ENCODE data around the gene CR1.
A peak's percentile ranks its signal among the peaks of the same experiment; 100 is the strongest.
"Not testable (repeated sequence)": the region's sequence is repeated elsewhere in the genome, so short reads cannot be mapped to it uniquely, and the experiment has no call there.

CR1 gene

GRCh38 chr1:207672522-207673130 lies 176.7 kb downstream of the CR1 start:
- Histone ChIP-seq H3K36me3 (ENCODE audit: insufficient read depth, low read length) (no peaks in the 10 kb centered on the region), H3K9ac (ENCODE audit: low read depth, low read length) (no peak overlapping the region), H3K9me3 (ENCODE audit: insufficient read depth, low read length, severe bottlenecking) (no peaks in the 10 kb centered on the region), H3K4me1 (ENCODE audit: insufficient read depth, low read length) (no peaks in the 10 kb centered on the region), H3K79me2 (ENCODE audit: insufficient read depth, low read length) (no peaks in the 10 kb centered on the region), H3K4me2 (ENCODE audit: insufficient read depth, low read length) (no peak overlapping the region), H3K27me3 (ENCODE audit: insufficient read depth, low read length, poor library complexity) (peaks cover 8% of the 10 kb centered on the region), H2AFZ (ENCODE audit: low read depth, low read length) (no peak overlapping the region), H4K20me1 (ENCODE audit: insufficient read depth, low read length) (no peaks in the 10 kb centered on the region), H3K27ac (ENCODE audit: low read length) (no peak overlapping the region), H3K4me3 (ENCODE audit: low read depth in 1 of 2, low read length in 2 of 2) (no peak overlapping the region)
- DNase-seq = peak; percentile 10
- ATAC-seq (ENCODE audit: insufficient read depth, low read depth) = 0 out of 3 replicates have a peak, but pooled peaks have one; percentile 56
- TF ChIP-seq CTCF (IDR thresholded peaks at IDR 0.05; ENCODE audit: borderline replicate concordance, extremely low read depth, low read length, poor library complexity, severe bottlenecking) (peak; percentile 71), EZH2 (IDR thresholded peaks at IDR 0.05; ENCODE audit: borderline replicate concordance, low read depth, low read length, severe bottlenecking) (no peak)

- Histone ChIP-seq H3K36me3 (ENCODE audit: insufficient read depth, low read length) (no peaks in the 10 kb centered on the region), H3K4me2 (ENCODE audit: insufficient read depth, low read length) (no peak overlapping the region), H3K4me1 (ENCODE audit: insufficient read depth, low read length) (no peaks in the 10 kb centered on the region), H2AFZ (ENCODE audit: low read depth, low read length) (no peak overlapping the region), H3K4me3 (ENCODE audit: low read depth in 1 of 2, low read length in 2 of 2) (no peak overlapping the region), H3K9ac (ENCODE audit: low read depth, low read length) (no peak overlapping the region), H3K79me2 (ENCODE audit: insufficient read depth, low read length) (no peaks in the 10 kb centered on the region), H3K27ac (ENCODE audit: low read length) (no peak overlapping the region), H3K9me3 (ENCODE audit: insufficient read depth, low read length, severe bottlenecking) (no peaks in the 10 kb centered on the region), H3K27me3 (ENCODE audit: insufficient read depth, low read length, poor library complexity) (peaks cover 8% of the 10 kb centered on the region), H4K20me1 (ENCODE audit: insufficient read depth, low read length) (no peaks in the 10 kb centered on the region)
- ATAC-seq (ENCODE audit: insufficient read depth, low read depth) (no peak), DNase-seq (no peak)
- no peak for TF ChIP-seq CTCF (IDR thresholded peaks at IDR 0.05; ENCODE audit: borderline replicate concordance, extremely low read depth, low read length, poor library complexity, severe bottlenecking)
- no peak for TF ChIP-seq EZH2 (IDR thresholded peaks at IDR 0.05; ENCODE audit: borderline replicate concordance, low read depth, low read length, severe bottlenecking)
These were observed 177.4 kb downstream of the CR1 start for GRCh38 chr1:207673399-207673798.

GRCh38 chr1:207676153-207676552 lies 180.2 kb downstream of the CR1 start:
- Histone ChIP-seq H3K4me3 (ENCODE audit: low read depth in 1 of 2, low read length in 2 of 2) (no peak overlapping the region), H3K27me3 (ENCODE audit: insufficient read depth, low read length, poor library complexity) (peaks cover under 1% of the 10 kb centered on the region), H3K79me2 (ENCODE audit: insufficient read depth, low read length) (no peaks in the 10 kb centered on the region), H2AFZ (ENCODE audit: low read depth, low read length) (no peak overlapping the region), H4K20me1 (ENCODE audit: insufficient read depth, low read length) (no peaks in the 10 kb centered on the region), H3K9ac (ENCODE audit: low read depth, low read length) (no peak overlapping the region), H3K4me2 (ENCODE audit: insufficient read depth, low read length) (no peak overlapping the region), H3K9me3 (ENCODE audit: insufficient read depth, low read length, severe bottlenecking) (no peaks in the 10 kb centered on the region), H3K27ac (ENCODE audit: low read length) (no peak overlapping the region), H3K36me3 (ENCODE audit: insufficient read depth, low read length) (no peaks in the 10 kb centered on the region), H3K4me1 (ENCODE audit: insufficient read depth, low read length) (no peaks in the 10 kb centered on the region)
- TF ChIP-seq EZH2 (IDR thresholded peaks at IDR 0.05; ENCODE audit: borderline replicate concordance, low read depth, low read length, severe bottlenecking) = no peak
- TF ChIP-seq CTCF (IDR thresholded peaks at IDR 0.05; ENCODE audit: borderline replicate concordance, extremely low read depth, low read length, poor library complexity, severe bottlenecking) = no peak
- no peak for DNase-seq
- no peak for ATAC-seq (ENCODE audit: insufficient read depth, low read depth)

- not testable (repeated sequence) for H3K27me3 ChIP-seq (ENCODE audit: insufficient read depth, low read length, poor library complexity); H2AFZ ChIP-seq (ENCODE audit: low read depth, low read length); H3K4me2 ChIP-seq (ENCODE audit: insufficient read depth, low read length); DNase-seq; H3K79me2 ChIP-seq (ENCODE audit: insufficient read depth, low read length); H3K4me1 ChIP-seq (ENCODE audit: insufficient read depth, low read length); H3K4me3 ChIP-seq (ENCODE audit: low read depth in 1 of 2, low read length in 2 of 2); H3K9me3 ChIP-seq (ENCODE audit: insufficient read depth, low read length, severe bottlenecking); H3K36me3 ChIP-seq (ENCODE audit: insufficient read depth, low read length); H3K9ac ChIP-seq (ENCODE audit: low read depth, low read length); H4K20me1 ChIP-seq (ENCODE audit: insufficient read depth, low read length); ATAC-seq (ENCODE audit: insufficient read depth, low read depth); H3K27ac ChIP-seq (ENCODE audit: low read length)
These were observed 184.8 kb downstream of the CR1 start for GRCh38 chr1:207680590-207681388.

GRCh38 chr1:207682872-207683434 lies 187.0 kb downstream of the CR1 start:
- H3K27me3 ChIP-seq (ENCODE audit: insufficient read depth, low read length, poor library complexity); H2AFZ ChIP-seq (ENCODE audit: low read depth, low read length); H3K9me3 ChIP-seq (ENCODE audit: insufficient read depth, low read length, severe bottlenecking); H3K4me1 ChIP-seq (ENCODE audit: insufficient read depth, low read length); H3K9ac ChIP-seq (ENCODE audit: low read depth, low read length); H3K4me3 ChIP-seq (ENCODE audit: low read depth in 1 of 2, low read length in 2 of 2); H3K4me2 ChIP-seq (ENCODE audit: insufficient read depth, low read length); H3K36me3 ChIP-seq (ENCODE audit: insufficient read depth, low read length); ATAC-seq (ENCODE audit: insufficient read depth, low read depth); H3K27ac ChIP-seq (ENCODE audit: low read length); H3K79me2 ChIP-seq (ENCODE audit: insufficient read depth, low read length); DNase-seq; H4K20me1 ChIP-seq (ENCODE audit: insufficient read depth, low read length): not testable (repeated sequence)
